Loucy (cell line): ENCODE measurements around the gene FJX1.

ENCODE experiments used
- H2AFZ ChIP-seq: fragments of 200-600 bp; sonication (generic); 2 replicates; pipeline ENCODE4 v1.6.0; 2016; ENCODE audit warnings: antibody characterized with exemption, mild to moderate bottlenecking, low read length, moderate library complexity
- H3F3A ChIP-seq: fragments of 200-600 bp; 2 replicates; pipeline ENCODE4 v1.6.0; 2016; ENCODE audit warnings: antibody characterized with exemption, low read depth, mild to moderate bottlenecking
- H3K27me3 ChIP-seq: fragments of 200-600 bp; sonication (generic); 2 replicates; pipeline ENCODE4 v1.6.1; 2014; ENCODE audit warnings: low read length, mild to moderate bottlenecking; ENCODE audit not compliant: insufficient read depth, poor library complexity, severe bottlenecking
- H3K36me3 ChIP-seq: fragments of 200-600 bp; sonication (generic); 2 replicates; pipeline ENCODE4 v1.6.1; 2016; ENCODE audit warnings: low read length; ENCODE audit not compliant: insufficient read depth
- H3K4me1 ChIP-seq: fragments of 200-600 bp; sonication (generic); 2 replicates; pipeline ENCODE4 v1.5.1; 2014; ENCODE audit warnings: low read length, mild to moderate bottlenecking; ENCODE audit not compliant: insufficient read depth, poor library complexity, severe bottlenecking
- H3K4me2 ChIP-seq: fragments of 200-600 bp; sonication (generic); 2 replicates; pipeline ENCODE4 v1.6.0; 2014; ENCODE audit warnings: antibody characterized with exemption, low read length, low read depth, mild to moderate bottlenecking; ENCODE audit not compliant: poor library complexity, severe bottlenecking
- H3K4me3 ChIP-seq: fragments of 200-600 bp; sonication (generic); 2 replicates; pipeline ENCODE4 v1.5.1; 2014; ENCODE audit warnings: low read length, mild to moderate bottlenecking, mixed read lengths; ENCODE audit not compliant: poor library complexity, severe bottlenecking
- H3K79me2 ChIP-seq: fragments of 200-600 bp; sonication (generic); 2 replicates; pipeline ENCODE4 v1.6.1; 2014; ENCODE audit warnings: low read length; ENCODE audit not compliant: insufficient read depth
- H3K9ac ChIP-seq: fragments of 200-600 bp; sonication (generic); 2 replicates; pipeline ENCODE4 v1.6.0; 2014; ENCODE audit warnings: mild to moderate bottlenecking, low read depth, low read length, moderate library complexity; ENCODE audit not compliant: poor library complexity, severe bottlenecking
- H3K9me2 ChIP-seq: fragments of 200-600 bp; sonication (generic); replicated peaks from 2 replicates; pipeline ENCODE4 v1.6.1; 2016; ENCODE audit warnings: low read depth, low read length, mixed read lengths
- H3K9me3 ChIP-seq: fragments of 200-600 bp; sonication (generic); 2 replicates; pipeline ENCODE4 v1.6.1; 2014; ENCODE audit warnings: mild to moderate bottlenecking, antibody characterized with exemption, low read length, low read depth; ENCODE audit not compliant: insufficient read depth
- H4K20me1 ChIP-seq: fragments of 200-600 bp; sonication (generic); 2 replicates; pipeline ENCODE4 v1.6.0; 2014; ENCODE audit warnings: antibody characterized with exemption, low read length, mild to moderate bottlenecking; ENCODE audit not compliant: insufficient read depth, poor library complexity, severe bottlenecking
- EZH2phosphoT487 ChIP-seq: fragments of 200-600 bp; IDR thresholded peaks from 2 replicates; pipeline ENCODE4 v1.6.1; 2018; ENCODE audit warnings: antibody characterized with exemption, mild to moderate bottlenecking, moderate library complexity, borderline replicate concordance
- TF ChIP-seq, protein P1 (sequence below): fragments of 200-600 bp; sonication (generic); conservative IDR thresholded peaks from 2 replicates; pipeline ENCODE4 v1.5.1; 2014; ENCODE audit warnings: mild to moderate bottlenecking, antibody characterized with exemption, low read length

FJX1 gene

DNA sequence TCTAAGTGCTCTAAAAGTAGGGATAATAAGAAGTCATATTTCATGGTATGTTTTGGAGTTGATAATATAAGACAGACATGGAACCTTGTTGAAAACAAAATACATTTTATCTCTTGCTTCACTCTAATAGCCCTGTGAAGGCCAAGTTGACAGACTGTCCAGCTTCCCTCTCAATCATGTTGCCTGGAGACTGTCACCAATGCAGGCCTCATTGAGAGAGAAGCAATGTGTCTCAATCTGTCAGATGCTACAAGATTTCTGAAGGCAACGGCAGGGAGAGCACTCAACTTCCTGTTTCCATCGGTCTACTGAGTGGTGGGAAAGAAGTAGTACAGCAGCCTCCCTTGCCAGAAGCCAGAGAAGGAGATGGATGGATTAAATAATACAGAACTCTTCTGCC is 23.6 kb upstream of the FJX1 start:
- H2AFZ ChIP-seq, result no peak overlapping the region
- peaks cover 3% of the 10 kb centered on the region for H3K4me1 ChIP-seq
- H4K20me1 ChIP-seq, result no peaks in the 10 kb centered on the region
- H3F3A ChIP-seq, result no peaks in the 10 kb centered on the region
- TF ChIP-seq, protein P1, sequence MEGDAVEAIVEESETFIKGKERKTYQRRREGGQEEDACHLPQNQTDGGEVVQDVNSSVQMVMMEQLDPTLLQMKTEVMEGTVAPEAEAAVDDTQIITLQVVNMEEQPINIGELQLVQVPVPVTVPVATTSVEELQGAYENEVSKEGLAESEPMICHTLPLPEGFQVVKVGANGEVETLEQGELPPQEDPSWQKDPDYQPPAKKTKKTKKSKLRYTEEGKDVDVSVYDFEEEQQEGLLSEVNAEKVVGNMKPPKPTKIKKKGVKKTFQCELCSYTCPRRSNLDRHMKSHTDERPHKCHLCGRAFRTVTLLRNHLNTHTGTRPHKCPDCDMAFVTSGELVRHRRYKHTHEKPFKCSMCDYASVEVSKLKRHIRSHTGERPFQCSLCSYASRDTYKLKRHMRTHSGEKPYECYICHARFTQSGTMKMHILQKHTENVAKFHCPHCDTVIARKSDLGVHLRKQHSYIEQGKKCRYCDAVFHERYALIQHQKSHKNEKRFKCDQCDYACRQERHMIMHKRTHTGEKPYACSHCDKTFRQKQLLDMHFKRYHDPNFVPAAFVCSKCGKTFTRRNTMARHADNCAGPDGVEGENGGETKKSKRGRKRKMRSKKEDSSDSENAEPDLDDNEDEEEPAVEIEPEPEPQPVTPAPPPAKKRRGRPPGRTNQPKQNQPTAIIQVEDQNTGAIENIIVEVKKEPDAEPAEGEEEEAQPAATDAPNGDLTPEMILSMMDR, result no peak
- no peak for TF ChIP-seq EZH2phosphoT487
- H3K9me3 ChIP-seq, result no peaks in the 10 kb centered on the region
- H3K27me3 ChIP-seq, result no peaks in the 10 kb centered on the region
- no peak overlapping the region for H3K4me3 ChIP-seq
- no peaks in the 10 kb centered on the region for H3K79me2 ChIP-seq
- H3K9me2 ChIP-seq, result no peaks in the 10 kb centered on the region
- H3K9ac ChIP-seq, result no peak overlapping the region
- H3K4me2 ChIP-seq, result no peak overlapping the region
- no peaks in the 10 kb centered on the region for H3K36me3 ChIP-seq

DNA sequence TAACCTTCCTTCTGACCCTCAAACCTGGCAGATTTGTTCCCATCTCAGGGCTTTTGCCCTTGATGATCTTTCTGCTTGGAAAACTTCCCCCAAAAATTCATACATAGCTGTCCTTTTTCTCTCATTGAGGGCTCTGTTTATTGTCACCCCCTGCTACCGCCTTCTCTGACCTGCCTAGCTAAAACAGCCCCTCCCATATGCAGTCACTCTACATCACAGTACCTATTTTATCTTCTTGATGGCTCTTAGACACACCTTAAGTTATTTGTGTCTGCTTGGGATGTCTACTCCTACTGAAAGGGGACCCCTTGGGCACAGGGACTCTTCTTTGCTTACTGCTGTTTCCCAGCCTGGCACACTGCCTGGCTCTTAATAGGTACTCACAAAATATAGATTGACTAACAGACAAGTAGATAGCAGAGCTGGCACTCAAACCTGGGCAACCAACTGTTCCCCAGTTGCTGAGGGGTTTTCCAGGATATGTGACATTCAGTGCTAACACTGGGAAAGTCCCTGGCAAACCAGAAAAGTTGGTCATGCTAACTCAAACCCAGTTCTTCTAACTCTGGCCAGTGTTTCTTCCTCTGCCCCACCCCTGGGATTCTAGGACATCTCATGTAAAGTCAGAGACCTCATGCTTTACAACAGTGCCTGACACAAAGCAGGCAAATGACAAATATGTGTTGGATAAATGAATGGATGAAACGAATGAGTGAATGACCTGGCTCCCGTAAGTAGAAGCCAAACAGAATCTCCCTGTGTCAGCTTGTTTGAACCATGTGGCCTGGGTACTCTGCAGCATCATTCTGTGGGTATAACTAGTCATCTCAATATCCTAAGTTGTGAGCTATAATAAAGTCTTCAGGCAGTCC is 19.8 kb upstream of the FJX1 start:
- TF ChIP-seq EZH2phosphoT487, result no peak
- TF ChIP-seq, protein P1, result no peak
- H2AFZ ChIP-seq, result no peak overlapping the region
- H3K9me2 ChIP-seq, result no peaks in the 10 kb centered on the region
- H3K4me2 ChIP-seq, result no peak overlapping the region
- no peaks in the 10 kb centered on the region for H3K9me3 ChIP-seq
- no peaks in the 10 kb centered on the region for H3K4me1 ChIP-seq
- H4K20me1 ChIP-seq, result no peaks in the 10 kb centered on the region
- H3K36me3 ChIP-seq, result no peaks in the 10 kb centered on the region
- H3K79me2 ChIP-seq, result no peaks in the 10 kb centered on the region
- H3F3A ChIP-seq, result no peaks in the 10 kb centered on the region
- H3K4me3 ChIP-seq, result no peak overlapping the region
- H3K27me3 ChIP-seq, result no peaks in the 10 kb centered on the region
- H3K9ac ChIP-seq, result no peak overlapping the region

DNA sequence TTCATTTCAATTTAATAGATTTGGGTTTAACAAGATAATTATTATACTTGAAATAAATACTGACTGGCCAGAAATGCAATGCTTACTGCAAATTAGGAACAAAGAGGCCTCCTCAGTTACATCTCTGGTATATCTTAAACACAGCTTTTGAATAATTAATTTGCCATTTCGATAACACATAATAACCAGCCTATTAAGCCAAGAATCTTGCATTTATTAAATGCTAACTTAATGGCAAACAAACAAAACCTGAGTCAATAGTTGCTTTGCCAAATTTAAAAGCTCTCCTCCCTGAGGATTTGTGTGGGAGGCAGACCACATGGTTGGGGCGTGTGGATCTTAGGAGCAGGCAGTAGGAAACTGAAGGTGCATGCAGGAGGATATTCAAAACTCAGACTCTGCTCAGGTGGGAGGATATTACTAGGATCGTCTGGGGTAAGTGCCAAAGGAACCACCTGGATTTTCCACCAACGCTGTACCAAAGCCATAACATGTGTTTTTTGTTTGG is 17.9 kb upstream of the FJX1 start:
- no peaks in the 10 kb centered on the region for H3K79me2 ChIP-seq
- no peaks in the 10 kb centered on the region for H4K20me1 ChIP-seq
- H3K36me3 ChIP-seq, result no peaks in the 10 kb centered on the region
- H2AFZ ChIP-seq, result no peak overlapping the region
- TF ChIP-seq EZH2phosphoT487, result no peak
- TF ChIP-seq, protein P1, result no peak
- no peak overlapping the region for H3K4me3 ChIP-seq
- H3K9me3 ChIP-seq, result no peaks in the 10 kb centered on the region
- no peaks in the 10 kb centered on the region for H3K4me1 ChIP-seq
- H3K27me3 ChIP-seq, result no peaks in the 10 kb centered on the region
- H3K9me2 ChIP-seq, result no peaks in the 10 kb centered on the region
- H3K9ac ChIP-seq, result no peak overlapping the region
- H3K4me2 ChIP-seq, result no peak overlapping the region
- no peaks in the 10 kb centered on the region for H3F3A ChIP-seq
